HG03520 (cell line): ENCODE measurements around the gene NOTUM.
"Not testable (repeated sequence)": the region's sequence is repeated elsewhere in the genome, so short reads cannot be mapped to it uniquely, and the experiment has no call there.

Experiments
- ATAC-seq: cut with Tn5 transposase; IDR thresholded peaks from one replicate; pipeline ENCODE4 v1.9.1; 2021; ENCODE audit warnings: mild to moderate bottlenecking, moderate library complexity; ENCODE audit not compliant: unreplicated experiment

The NOTUM gene

DNA sequence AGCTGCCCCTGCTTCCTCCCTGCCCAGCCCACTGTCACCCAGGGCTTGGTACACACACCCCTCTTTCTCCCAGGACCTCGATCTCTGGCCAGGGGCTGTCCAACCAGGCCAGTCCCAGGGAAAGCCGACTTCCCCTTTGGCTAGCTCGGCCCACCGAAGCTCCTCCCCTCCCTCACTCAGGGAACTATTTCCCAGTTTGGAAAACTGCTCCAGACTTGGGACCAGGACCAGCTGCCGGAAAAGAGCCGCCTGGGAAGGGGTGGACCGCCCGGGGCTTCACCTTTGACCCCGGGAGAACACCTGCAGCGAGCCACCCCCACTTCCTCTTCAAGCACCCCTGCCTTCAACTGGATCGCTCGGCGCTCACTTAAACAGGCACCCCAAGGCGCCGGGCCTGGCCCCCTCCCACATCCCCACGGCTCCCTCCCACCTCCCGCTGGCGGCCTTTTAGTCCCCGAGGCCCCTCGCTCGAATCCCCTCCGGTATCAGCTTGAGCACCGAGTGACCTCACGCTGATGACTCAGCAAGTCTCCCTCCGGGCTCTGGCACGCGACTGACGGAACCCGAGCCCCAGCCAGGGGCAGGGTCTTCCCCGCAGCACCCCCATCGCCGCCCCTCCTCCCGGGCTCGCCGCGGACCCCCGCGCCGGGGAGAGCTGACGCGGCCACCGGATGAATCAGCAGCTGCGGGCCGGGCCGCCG lies 34.4 kb downstream of the NOTUM start:
- ATAC-seq, result no peak

DNA sequence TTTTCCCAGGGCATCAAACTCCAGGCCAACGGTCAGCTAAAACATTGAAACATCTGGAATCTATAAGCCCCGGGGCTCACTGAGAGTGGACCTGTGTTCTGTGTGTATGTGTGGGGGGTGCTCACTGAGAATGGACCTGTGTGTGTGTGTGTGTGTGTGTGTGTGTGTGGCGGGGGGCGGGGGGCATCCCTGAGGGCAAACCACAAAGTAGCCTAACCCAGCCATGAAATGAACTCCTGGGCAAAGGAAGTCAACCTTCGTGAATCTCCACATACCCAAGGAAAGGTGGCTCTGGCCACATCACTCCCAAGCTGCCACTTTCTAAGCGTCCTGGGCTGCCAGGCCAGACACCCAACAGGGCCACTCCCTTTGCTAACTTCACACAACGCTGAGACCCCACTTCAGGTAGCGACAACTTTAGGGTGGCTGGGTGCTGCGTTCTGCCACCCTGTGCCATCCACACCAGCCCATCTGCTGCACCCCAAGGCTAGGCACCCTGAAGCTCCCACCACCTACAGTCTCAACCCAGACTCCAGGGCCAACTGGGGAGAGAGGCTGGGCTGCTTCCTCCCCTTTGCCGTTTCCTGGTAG lies 35.0 kb downstream of the NOTUM start:
- ATAC-seq, result no peak

DNA sequence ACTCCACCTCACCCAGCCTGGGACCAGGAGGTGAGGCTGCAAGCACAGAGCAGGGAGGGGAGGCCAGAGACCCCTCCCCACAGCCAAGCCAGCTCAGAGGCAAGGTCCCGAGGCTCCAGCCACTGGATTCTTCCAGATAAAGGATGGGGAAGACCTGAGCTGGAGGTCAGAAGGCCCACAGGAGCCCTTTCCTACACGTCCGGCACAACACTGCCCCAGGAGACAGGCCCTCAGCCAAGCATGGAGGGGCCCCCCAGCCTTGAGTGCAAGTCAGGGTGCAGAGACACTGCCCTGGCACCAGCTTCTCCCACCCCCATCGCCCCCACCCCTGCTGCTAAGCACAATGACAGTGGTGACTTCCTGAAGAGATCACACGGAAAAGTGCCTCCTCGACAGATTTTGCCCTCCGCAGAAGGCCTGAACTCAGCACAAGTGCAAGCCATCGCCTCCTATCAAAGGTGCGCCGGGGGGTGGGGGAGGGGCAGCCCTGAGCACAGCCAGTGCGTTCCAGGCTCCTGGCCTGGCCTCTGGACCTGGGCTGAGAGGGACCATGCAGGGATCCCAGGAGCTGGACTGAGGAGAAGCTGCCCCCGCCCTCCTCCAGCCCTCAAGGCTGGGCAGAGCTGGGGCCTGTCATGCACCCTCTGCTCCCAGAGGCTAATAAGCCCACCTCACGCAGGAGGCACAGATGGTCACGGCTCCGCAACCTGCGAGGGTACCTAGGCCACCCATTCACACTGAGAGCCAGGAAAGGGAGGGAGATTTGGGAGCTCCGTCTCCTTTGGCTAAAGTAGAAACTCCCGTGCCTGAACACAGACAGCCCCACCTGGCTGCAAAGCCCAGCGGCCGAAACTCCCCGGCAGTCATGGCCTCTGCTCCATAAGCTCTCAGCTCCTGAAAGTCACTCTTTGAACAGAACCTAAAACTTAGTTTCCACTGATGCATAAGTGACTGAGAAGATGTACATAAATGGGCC lies 36.1 kb downstream of the NOTUM start:
- ATAC-seq, result no peak

DNA sequence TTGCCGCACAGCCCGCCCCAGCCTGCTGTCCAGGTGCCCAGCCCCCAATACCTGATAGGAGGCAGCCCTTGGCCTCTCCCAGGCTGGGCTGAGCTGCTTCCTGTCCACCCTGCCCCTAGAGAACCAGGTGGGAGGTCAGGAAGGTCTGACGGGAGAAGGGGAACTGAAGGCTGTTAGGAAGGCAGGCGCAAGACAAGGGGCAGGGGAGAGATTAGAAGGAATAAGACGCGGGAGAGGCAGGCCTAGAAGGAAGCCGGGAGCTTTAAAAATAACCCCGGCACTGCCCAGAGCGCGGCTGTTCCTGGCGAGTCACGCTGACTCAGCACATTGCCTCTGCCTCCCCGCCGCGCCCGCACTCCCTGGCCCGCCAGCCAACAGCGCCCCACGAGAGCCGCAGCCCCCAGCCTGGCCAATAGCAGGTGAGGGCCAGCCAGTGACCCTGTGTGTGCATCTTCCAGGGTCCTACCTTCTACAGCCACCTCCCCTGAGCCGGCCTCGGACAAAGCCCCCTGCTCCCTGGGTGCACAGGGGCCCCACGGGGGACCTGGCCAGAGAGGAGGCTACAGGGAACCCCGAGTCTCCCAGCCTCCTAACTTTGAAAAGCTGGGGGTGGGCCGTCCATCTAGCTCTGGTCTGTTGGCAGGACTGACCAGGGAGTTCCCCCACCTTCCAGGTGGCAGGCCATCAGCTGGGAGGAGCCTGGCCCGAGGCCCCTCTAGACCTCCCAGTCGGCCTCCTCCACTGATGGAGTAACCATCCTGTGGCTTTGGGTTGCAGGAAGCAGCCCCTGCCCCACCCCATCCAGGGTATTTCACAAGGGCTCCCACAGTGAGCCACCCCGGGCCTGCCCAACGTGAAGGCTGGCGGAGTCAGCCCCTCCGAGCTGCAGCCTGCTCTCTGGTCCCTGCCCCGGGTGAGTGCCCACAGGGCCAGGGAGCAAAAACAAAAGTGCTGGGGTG lies 37.4 kb downstream of the NOTUM start:
- no peak for ATAC-seq

DNA sequence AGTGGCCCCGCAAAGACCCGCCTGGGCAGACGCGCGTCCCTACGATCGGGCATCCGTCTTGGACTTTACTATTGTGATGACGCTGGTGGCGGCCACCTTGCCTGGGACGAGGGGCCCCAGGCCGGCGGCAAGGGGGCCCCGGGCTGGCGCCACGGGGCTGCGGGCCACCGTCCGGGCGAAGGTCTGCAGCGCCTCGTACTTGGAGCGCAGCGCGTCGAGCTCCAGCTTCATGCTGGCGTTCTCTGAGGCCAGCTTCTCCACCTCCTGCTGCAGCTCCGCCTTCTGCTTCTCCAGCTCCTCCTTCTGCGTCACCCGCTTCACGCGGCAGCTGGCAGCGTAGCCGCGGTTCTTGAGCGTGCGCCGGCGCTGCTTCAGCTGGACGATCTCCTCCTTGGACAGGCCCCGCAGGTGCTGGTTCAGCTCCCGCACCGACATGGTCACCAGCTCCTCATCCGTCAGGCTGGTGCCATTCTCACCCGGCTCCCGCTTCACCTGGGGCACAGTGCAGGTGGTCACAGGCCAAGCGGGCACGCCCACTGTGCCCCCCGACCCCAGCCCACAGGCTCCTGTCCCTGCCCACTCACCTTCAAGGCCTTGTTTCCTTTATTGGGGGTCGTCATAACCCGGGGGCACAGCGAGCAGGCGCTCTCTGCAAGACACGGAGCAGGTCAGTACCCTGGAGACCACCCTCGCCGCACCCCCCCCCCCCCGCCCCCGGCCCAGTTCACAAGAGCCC lies 38.3 kb downstream of the NOTUM start:
- no peak for ATAC-seq

DNA sequence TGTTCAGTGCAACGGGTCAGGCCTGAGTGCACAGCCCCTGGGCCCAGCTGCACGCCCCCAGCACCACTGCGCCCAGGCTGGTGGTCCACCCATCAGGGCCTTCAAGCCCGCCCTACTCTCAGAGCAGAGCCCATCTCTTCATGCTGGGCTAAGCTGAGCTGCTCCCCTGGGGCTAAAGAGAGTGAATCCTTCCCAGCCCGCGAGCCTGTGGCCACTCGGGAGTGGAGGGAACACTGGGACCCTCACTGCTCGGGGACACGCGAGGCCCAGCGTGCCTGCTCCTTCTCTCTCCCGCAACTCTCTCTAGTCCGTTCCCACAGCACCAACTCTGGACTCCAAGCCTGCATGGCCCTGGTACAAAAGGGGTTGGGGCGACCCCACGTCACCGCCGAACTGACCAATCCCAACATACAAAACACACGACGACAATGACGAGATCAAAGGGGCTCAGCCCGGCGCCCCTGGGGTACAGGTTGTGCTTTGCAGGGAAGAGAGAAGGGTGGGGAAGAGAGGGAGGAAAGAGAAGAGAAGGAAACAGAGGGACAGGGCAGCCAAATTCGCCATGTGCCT lies 38.9 kb downstream of the NOTUM start:
- no peak for ATAC-seq

DNA sequence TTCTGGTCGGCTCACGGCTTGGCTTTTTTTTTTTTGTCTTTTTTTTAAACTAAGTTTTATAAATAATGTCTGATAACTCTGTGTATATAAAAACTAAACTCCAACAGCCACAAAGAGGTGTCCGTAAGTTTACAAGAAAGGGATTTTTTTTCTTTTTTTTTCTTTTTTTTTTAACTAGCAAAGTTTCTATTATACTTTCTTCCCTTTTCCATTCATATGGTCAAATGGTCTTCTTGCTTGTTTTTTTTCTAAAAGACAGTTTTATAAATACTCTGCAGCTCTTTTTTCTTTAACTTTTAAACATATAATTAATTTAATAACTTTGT lies 39.5 kb downstream of the NOTUM start:
- no peak for ATAC-seq

DNA sequence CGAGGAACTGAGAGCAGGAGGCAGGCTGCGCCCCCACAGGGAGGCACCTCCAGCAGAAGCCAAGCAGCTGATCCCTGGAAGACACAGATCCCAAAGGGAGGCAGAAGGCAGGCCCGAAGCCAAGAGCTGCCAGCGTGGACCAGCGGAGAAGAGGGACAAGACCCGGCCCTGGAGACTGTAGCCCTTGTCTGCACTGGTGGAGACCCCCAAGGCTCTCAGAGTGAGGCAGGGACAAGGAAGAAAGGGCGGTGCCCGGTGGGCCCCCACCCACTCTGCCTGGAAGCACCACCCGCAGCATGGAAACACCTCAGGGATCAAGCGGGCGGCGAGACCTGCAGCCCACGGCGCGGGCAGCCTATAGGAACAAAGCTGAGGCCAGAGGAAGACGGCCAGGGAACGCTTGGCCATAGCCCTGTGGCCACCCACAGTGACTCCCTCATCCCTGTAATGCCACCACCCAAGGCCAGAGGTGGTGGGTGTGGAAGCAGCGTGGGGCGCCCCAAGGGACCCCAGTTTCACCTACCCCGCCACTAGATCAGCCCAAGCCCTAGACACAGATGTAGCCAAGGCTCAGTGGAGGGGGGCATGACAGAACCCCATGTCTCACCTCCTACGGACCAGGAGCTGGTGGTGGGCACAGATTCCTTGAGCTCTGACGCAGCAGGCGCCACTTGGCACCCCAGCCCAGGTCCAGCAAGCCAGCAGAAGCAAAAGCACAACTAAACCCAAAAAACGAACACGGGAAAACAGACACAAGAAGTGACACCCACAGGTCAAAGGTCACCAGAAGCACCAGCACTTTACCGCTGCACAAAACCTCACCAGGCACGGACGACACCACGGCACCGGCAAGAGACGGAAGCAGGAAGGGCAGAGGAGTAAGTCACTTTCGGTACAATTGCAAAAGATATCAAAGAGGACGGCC lies 40.1 kb downstream of the NOTUM start:
- no peak for ATAC-seq

DNA sequence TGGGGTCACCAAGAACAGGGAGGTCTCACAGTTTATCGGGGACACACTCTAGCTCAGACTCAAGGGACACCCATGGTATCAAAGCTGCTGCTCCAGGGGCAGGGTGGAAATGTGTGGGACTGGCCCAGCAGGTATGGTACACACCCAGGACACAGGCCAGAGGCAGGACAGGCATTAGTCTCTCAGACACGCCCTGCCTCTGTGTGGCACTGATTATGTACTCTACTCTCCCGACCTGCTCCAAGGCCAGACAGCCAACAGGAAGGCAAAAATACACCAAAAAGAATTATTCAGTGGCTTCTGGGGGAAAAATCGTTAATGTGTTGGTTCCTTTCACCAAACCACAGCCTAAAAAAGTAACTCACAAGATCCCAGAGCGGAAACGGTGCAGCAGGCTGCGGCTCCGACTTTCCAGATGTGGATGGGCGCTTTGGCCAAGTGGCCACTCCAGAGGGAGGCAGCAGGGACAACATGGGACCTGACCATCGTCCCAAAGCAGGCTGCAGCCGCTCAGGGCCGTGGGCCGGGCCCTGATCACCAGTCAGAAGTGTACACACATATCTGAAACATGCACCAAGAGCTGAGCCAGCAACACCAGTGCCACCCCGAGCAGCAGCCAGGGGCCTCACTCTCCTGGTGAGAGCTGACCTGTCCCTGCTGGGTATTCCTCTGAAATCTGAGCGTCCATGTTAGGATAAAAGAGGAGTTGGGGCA lies 42.0 kb downstream of the NOTUM start:
- no peak for ATAC-seq

DNA sequence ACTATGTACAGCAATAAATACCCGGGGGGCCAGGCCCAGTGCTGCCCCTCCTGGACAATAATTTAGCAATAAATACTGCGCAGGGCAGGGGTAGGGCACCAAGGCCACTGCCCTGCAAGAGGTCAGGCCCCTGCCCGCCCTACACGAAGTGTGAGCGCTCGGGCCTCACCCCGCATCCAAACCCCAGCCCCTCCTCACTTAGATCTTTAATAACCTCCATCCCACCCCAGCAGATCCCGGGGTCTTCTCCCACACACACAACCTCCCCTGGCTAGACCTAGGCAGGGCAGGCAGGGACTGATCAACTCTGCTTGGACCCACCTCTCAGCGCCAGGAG lies 42.7 kb downstream of the NOTUM start:
- ATAC-seq, result not testable (repeated sequence)

DNA sequence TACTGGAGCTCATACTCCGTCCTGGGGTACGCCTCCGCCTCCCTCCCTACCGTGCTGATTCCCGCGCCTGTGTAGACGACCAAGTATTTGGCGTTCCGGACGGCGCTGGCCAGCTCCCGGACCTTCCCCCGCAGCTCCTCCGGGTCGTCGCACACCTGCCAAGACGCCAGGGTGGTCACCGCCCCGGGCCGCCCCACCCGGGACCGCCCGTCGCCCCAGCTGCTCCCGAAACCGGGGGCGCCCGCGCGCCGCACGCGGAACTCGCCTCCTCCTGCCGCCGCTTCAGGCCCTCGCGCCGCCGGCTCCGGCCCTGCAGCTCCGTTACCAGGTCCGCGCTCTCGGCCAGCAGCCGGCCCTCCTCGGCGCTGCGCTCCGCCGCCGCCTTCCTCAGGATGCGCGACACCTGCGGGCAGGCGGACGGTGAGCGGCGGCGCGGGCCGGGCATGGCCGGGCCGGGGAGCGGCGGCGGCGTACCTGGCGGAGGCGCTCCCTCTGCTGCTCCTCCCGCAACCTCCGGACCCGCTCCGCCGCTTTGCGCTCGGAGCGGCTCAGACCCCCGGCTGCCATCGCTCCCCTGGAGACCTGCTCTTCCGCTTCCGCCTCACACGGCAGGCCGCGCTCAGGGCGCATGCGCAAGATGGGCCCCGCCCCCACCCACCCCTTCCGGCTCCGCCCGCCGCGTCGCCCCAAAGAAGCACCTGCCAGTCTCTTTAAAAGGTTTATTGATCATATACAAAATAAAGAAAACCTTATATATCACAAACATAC lies 43.2 kb downstream of the NOTUM start, which contains the start of gene SIRT7:
Gene SIRT7, minus strand, starts transcription at position 612 of the 768 bp plus-strand sequence. Its CDS starts 45 bp downstream, at position 567.
- ATAC-seq, result peak; percentile 63

DNA sequence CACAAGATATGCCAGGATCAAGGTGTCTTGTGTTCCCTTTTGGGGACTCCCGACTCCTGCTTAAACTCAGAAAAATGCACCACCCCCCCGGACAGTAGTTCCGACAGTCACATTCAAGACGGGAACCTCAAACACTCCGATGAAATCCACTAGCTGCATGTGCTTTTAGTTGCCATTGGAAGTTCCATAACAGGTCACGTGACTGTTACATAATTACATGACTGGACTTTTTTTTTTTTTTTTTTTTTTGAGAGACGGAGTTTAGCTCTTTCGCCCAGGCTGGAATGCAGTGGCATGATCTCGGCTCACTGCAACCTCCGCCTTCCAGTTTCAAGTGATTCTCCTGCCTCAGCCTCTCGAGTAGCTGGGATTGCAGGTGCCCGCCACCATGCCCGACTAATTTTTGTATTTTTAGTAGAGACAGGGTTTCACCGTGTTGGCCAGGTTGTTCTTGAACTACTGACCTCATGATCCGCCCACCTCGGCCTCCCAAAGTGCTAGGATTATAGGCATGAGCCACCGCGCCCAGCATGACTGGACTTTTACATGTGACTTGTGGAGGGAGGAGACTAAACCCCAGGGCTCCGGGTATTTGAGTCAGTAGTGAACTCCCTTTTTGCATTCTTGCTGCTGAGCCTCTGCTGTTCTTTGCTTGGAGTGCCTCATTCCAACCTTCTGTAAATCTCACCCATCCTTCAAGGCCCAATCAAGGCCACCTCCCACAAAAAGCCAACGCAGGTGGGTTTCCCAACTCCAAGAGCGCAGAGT lies 44.6 kb downstream of the NOTUM start:
- ATAC-seq, result no peak

DNA sequence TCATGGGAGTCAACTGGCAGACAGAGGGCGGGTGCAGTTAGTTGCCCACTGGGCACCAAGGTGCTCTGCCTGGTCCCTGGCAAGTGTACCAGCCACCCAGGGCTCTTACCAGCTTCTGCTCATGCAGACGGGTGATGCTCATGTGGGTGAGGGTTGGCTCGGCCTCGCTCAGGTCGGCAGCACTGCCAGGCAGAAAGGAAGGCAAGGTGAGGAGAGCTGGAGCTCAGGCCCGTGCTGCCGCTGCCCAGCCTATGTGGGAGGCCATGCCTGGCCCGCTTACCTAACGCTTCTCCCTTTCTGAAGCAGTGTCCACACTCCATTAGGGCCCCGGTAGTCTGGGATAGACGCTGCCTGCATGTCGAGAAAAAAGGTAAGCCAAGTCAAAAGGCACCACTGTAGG lies 45.7 kb downstream of the NOTUM start:
- ATAC-seq, result no peak

DNA sequence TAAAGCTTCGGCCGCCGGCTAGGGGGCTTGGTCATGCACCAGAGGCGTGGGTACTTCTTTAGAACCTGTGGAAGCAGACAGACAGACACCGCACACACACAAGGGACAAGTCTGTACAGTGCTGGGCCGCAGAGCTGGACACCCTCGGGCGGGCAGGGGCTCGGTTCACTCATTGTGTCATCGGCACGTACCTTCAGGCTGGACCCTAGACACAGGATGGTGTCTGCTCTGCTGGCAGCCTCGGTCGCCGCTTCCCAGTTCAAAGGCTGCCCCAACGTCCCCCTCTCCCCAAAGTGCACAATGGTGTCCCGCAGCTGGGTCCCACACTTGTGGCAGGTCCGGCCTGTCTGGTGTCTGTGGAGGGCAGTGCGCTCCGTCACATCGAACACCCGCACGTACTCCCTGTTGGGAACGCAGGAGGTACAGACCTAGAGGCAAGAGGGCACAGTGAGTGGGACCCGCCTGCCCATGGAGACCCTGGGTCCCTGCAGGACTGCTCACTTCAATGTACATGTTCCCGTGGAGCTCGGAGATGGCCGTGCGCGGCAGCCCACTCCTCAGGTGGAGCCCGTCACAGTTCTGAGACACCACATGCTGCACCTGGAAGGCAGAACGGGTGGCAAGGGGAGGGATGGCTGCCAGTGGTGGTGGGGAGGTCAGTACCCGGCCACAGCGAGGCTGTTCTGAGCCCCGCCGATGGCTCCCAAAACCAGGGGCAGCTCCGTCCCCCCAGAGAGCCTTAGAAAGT lies 46.7 kb downstream of the NOTUM start:
- no peak for ATAC-seq

DNA sequence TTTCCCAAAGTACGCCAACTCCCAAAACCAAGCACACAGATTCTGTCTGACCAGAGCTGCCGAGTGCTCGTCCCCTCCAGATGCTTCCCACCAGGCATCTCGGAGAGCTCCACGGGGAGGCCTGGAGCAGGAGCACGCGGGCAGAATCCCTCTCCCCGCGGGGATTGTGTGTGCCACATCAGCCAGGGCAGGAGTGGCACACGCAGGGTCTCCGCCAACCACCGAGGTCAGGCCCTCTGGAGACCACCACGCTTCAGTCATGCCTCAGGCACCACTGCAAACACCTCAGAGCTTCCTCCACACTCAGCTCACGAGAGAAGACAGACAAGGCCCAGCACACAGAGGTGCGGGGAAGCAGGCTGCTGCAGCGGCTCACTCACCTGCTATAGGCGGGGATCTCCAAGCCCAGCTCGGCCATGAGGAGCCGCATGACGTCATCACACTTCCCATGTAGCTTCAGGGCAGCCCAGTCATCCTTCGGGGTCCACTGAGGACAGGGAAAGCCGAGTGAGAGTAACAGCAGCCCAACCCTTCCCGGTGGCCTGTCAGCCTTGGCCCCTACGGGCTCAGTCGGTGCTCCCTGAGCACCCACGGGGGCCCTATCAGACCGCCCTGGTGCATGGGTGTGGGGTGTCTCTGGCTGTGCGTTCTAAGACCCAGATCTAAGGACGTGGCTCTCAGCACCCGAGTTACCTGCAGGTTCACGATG lies 47.4 kb downstream of the NOTUM start:
- no peak for ATAC-seq
